ENCODE measurements around the gene C20orf173. TPM values are rescaled to one million over a fixed set of nuclear protein-coding genes. Genes with fewer than 3 reads are reported as not detected.

Gene C20orf173
- total RNA-seq, 4 donors from 2014 or later: not detected

- H3K4me3 ChIP-seq (ENCODE audit: low read depth, poor library complexity, severe bottlenecking): no peak overlapping the region
- DNase-seq (ENCODE audit: low spot score in 2 of 2): no peak
- WGBS, 2 donors: 19 to 23% methylated on average over 7 of the region's 7 CpGs
- no peak for TF ChIP-seq CTCF (IDR thresholded peaks at IDR 0.05)
- intact Hi-C loops (cut with DNase I; ENCODE audit: low total_unique reads): no loop called here
Observed at GRCh38 chr20:35561268-35561667, 31.8 kb upstream of the C20orf173 start.

GRCh38 chr20:35560541-35560940, 31.1 kb upstream of the C20orf173 start:
- intact Hi-C loops (cut with DNase I; ENCODE audit: low total_unique reads): no loop called here
- TF ChIP-seq POLR2A (IDR thresholded peaks at IDR 0.05): no peak
- TF ChIP-seq CTCF (IDR thresholded peaks at IDR 0.05): no peak
- DNase-seq (ENCODE audit: low spot score in 2 of 2): no peak
- WGBS, 2 donors: 49 to 52% methylated on average over 10 of the region's 10 CpGs
- no peak overlapping the region for H3K4me3 ChIP-seq (ENCODE audit: low read depth, poor library complexity, severe bottlenecking)

- TF ChIP-seq POLR2A (IDR thresholded peaks at IDR 0.05) (no peak), CTCF (IDR thresholded peaks at IDR 0.05) (no peak)
- DNase-seq (ENCODE audit: low spot score in 2 of 2): no peak
- intact Hi-C loops (cut with DNase I; ENCODE audit: low total_unique reads): no loop called here
- no peak overlapping the region for H3K4me3 ChIP-seq (ENCODE audit: low read depth, poor library complexity, severe bottlenecking)
- 69 to 74% methylated on average over 18 of the region's 18 CpGs for WGBS, 2 donors
Observed at GRCh38 chr20:35560105-35560511, 30.7 kb upstream of the C20orf173 start.

GRCh38 chr20:35559042-35559693, 29.7 kb upstream of the C20orf173 start:
- no peak overlapping the region for H3K4me3 ChIP-seq (ENCODE audit: low read depth, poor library complexity, severe bottlenecking)
- DNase-seq (ENCODE audit: low spot score in 2 of 2): no peak
- intact Hi-C loops (cut with DNase I; ENCODE audit: low total_unique reads): no loop called here
- 85 to 91% methylated on average over 24 of the region's 24 CpGs for WGBS, 2 donors
- TF ChIP-seq POLR2A (IDR thresholded peaks at IDR 0.05) (no peak), CTCF (IDR thresholded peaks at IDR 0.05) (no peak)

GRCh38 chr20:35558451-35558850, 29.0 kb upstream of the C20orf173 start:
- no peak for DNase-seq (ENCODE audit: low spot score in 2 of 2)
- no peak overlapping the region for H3K4me3 ChIP-seq (ENCODE audit: low read depth, poor library complexity, severe bottlenecking)
- TF ChIP-seq POLR2A (IDR thresholded peaks at IDR 0.05) (no peak), CTCF (IDR thresholded peaks at IDR 0.05) (no peak)
- WGBS, 2 donors: 91 to 93% methylated on average over 4 of the region's 4 CpGs
- intact Hi-C loops (cut with DNase I; ENCODE audit: low total_unique reads): no loop called here

- TF ChIP-seq CTCF (IDR thresholded peaks at IDR 0.05) (no peak), POLR2A (IDR thresholded peaks at IDR 0.05) (no peak)
- no peak for DNase-seq (ENCODE audit: low spot score in 2 of 2)
- H3K4me3 ChIP-seq (ENCODE audit: low read depth, poor library complexity, severe bottlenecking): no peak overlapping the region
- intact Hi-C loops (cut with DNase I; ENCODE audit: low total_unique reads): no loop called here
- WGBS, 2 donors: 97 to 98% methylated on average over 8 of the region's 8 CpGs
Observed at GRCh38 chr20:35556871-35557270, 27.4 kb upstream of the C20orf173 start.

Data from lower leg skin (tissue), 4 donors.